Panc1 (cell line): ENCODE data around the gene VSIR.

ENCODE experiments used
- CTCF ChIP-seq: fragments of 450-650 bp; IDR thresholded peaks from 2 replicates; pipeline ENCODE4 v1.5.1; 2017; ENCODE audit warnings: mild to moderate bottlenecking
- REST ChIP-seq, 2 experiments: IDR thresholded peaks; 2 replicates each; pipeline ENCODE4 v1.6.1; 2011 to 2012; ENCODE audit warnings: low read depth in 2 of 2, control low read depth in 1 of 2, low read length in 1 of 2, mild to moderate bottlenecking in 1 of 2, moderate library complexity in 1 of 2; ENCODE audit not compliant: insufficient read depth in 1 of 2
- TCF7L2 ChIP-seq: IDR thresholded peaks from 2 replicates; pipeline ENCODE4 v1.6.1; 2011; ENCODE audit warnings: mild to moderate bottlenecking, low read depth, low read length, inconsistent platforms

DNA sequence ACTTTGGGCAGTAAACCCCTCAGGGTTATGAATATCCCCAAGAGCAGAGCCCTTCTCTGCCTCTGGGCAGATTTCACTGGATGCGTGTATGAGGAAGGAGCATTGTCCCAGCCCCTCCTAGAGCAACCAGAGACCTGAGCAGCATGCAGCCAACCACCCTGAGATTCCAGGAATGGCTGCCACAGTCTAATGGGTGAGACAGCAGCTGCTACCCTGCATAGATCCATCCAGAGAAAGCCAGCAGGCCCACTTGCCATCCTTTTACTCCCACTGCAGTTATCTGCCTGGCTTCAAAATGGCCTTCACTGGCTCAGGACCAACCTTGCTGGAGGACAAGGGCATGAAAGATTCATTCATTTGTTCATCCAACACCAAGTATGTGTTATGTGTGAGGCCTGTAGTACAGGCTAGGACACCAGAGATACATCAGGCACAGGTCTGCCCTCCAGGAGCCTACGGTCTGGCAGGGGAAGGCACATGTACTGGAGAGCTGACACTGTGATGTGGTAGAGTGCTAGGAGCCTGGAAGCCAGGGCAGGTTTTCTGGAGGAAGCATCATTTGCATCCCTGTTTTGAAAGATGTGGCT, 27.6 kb downstream of the VSIR start:
- TF ChIP-seq CTCF = no peak
- TF ChIP-seq TCF7L2 = no peak
- no peak for TF ChIP-seq REST (IDR thresholded peaks at IDR 0.05; ENCODE audit: insufficient read depth in 1 of 2, low read depth in 2 of 2, low read length in 1 of 2)
